Activated CD8-positive, alpha-beta memory T cell treated with anti-CD3 and anti-CD28 coated beads for 36 hours (primary cell): ENCODE results near the gene LLPH. TPM values are rescaled to one million over a fixed set of nuclear protein-coding genes. Genes with fewer than 3 reads are reported as not detected.

Experiments used
- CTCF ChIA-PET: fragments of 350-600 bp; sonication (Branson Sonifier 250); formaldehyde crosslinking; loops from one replicate; lab custom pipeline; 2021; ENCODE audit warnings: antibody characterized with exemption; lab: Charles Lee
- POLR2A ChIA-PET: fragments of 350-600 bp; sonication (Branson Sonifier 250); formaldehyde crosslinking; loops from one replicate; lab custom pipeline; 2021; ENCODE audit warnings: antibody characterized with exemption; lab: Charles Lee
- total RNA-seq, 2 experiments: library from RNA; stranded (reverse); gene quantifications; one replicate each; pipeline ENCODE4 v1.2.3, GENCODE V29; 2021

LLPH gene
- total RNA-seq, 2 experiments from 2014 or later = 42.3 to 46.5 TPM

GRCh38 chr12:66071549-66071948 is 59.0 kb downstream of the LLPH start:
- CTCF ChIA-PET = no interaction called here
- POLR2A ChIA-PET = no interaction called here

DNA sequence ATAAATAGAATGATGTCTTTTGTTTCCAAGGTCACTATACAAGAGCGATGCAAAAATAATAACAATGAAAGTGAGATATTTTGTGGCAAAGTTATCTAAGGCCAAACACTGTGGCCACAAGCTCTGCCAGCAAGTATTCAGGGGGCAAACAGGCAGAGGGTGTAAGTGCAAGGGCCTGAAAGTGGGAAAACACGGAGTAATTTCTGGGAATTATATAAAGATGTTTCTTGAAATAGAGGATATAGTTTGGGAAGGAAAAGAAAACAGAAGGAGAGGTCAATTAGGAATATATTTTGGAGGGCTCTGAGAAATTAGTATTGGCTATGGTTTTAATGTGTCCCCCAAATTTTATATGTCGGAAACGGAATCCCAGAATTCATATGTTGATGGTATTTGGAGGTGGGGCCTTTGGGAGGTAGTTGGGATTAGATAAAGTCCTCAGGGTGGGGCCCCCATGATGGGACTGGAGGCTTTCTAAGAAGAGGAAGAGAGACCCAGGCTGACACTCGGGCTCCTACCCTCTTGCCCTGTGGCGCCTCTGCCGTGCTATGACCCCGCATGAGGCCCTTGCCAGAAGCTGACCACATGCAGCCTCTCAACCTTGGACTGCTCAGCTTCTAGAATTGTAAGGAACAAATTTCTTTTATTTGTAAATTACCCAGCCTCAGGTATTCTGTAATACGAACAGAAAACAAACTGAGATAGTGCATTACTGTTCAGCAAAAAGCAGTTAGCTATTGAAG is 60.0 kb downstream of the LLPH start:
- CTCF ChIA-PET = no interaction called here
- POLR2A ChIA-PET = no interaction called here

GRCh38 chr12:66066929-66067523 is 63.5 kb downstream of the LLPH start:
- ChIA-PET CTCF (no interaction called here), POLR2A (no interaction called here)

Other genes with a start within 250 kb of the LLPH start
- gene TMBIM4, start 39.2 kb upstream of the LLPH start, total RNA-seq = 10 to 100 TPM; 52.4 to 53.4 TPM
- under 1 TPM; 0.21 to 0.25 TPM for gene IRAK3, start 58.5 kb upstream of the LLPH start, total RNA-seq
- 10 to 100 TPM; 10.6 to 12.1 TPM for gene HELB, start 171.7 kb upstream of the LLPH start, total RNA-seq